Measurements from ENCODE around the gene AKNA. TPM values are rescaled to one million over a fixed set of nuclear protein-coding genes. Genes with fewer than 3 reads are reported as not detected.

AKNA gene
- total RNA-seq, 1 experiment from 2014 or later: 14.4 TPM

- H4K20me1 ChIP-seq (ENCODE audit: insufficient read depth): 0 out of 2 replicates have a peak, but pooled peaks cover 3% of the 10 kb centered on the region
- ChIA-PET POLR2A (ENCODE audit: unreplicated experiment) (no interaction called here), CTCF (no interaction called here)
- no peaks in the 10 kb centered on the region for H3K36me3 ChIP-seq (ENCODE audit: low read depth)
- BruUV-seq (replicated peaks): no TSS peak
- no peak for TF ChIP-seq CTCF (conservative IDR thresholded peaks at IDR 0.05)
- no peak for DNase-seq
- H3K4me3 ChIP-seq: no peak overlapping the region
- intact Hi-C loops (cut with micrococcal nuclease; ENCODE audit: unreplicated experiment): no loop called here
- H3K79me2 ChIP-seq (ENCODE audit: low read depth): no peaks in the 10 kb centered on the region
- H3K4me2 ChIP-seq: no peak overlapping the region
- H3K27ac ChIP-seq: no peak overlapping the region
- H3K27me3 ChIP-seq (ENCODE audit: insufficient read depth, low read depth): no peaks in the 10 kb centered on the region
- H3K9me2 ChIP-seq (ENCODE audit: insufficient read depth): no peaks in the 10 kb centered on the region
- no peaks in the 10 kb centered on the region for H3K9me3 ChIP-seq (ENCODE audit: insufficient read depth, low read depth)
- H3K4me1 ChIP-seq (replicated peaks; ENCODE audit: insufficient read depth): no peaks in the 10 kb centered on the region
- H3F3A ChIP-seq (ENCODE audit: insufficient read depth, low read depth): no peaks in the 10 kb centered on the region
- no peak overlapping the region for H2AFZ ChIP-seq
Observed at GRCh38 chr9:114423181-114423580, 35.4 kb upstream of the AKNA start.

GRCh38 chr9:114421147-114421546 lies 33.4 kb upstream of the AKNA start:
- no peaks in the 10 kb centered on the region for H3K79me2 ChIP-seq (ENCODE audit: low read depth)
- ChIA-PET POLR2A (ENCODE audit: unreplicated experiment) (no interaction called here), CTCF (no interaction called here)

GRCh38 chr9:114419796-114420195 lies 32.0 kb upstream of the AKNA start:
- Histone ChIP-seq H3K27ac (no peak overlapping the region), H3K9me2 (ENCODE audit: insufficient read depth) (no peaks in the 10 kb centered on the region), H3K79me2 (ENCODE audit: low read depth) (no peaks in the 10 kb centered on the region), H3K4me1 (replicated peaks; ENCODE audit: insufficient read depth) (no peaks in the 10 kb centered on the region), H3K4me3 (no peak overlapping the region), H3K9me3 (ENCODE audit: insufficient read depth, low read depth) (no peaks in the 10 kb centered on the region), H3K4me2 (no peak overlapping the region), H2AFZ (no peak overlapping the region), H3K36me3 (ENCODE audit: low read depth) (no peaks in the 10 kb centered on the region), H3K27me3 (ENCODE audit: insufficient read depth, low read depth) (no peaks in the 10 kb centered on the region), H3F3A (ENCODE audit: insufficient read depth, low read depth) (no peaks in the 10 kb centered on the region), H4K20me1 (ENCODE audit: insufficient read depth) (no peaks in the 10 kb centered on the region)
- TF ChIP-seq CTCF (conservative IDR thresholded peaks at IDR 0.05) (no peak), EZH2 (IDR thresholded peaks at IDR 0.05; ENCODE audit: low read depth) (no peak)
- no TSS peak for BruUV-seq (replicated peaks)
- intact Hi-C loops (cut with micrococcal nuclease; ENCODE audit: unreplicated experiment): no loop called here
- DNase-seq: no peak
- CTCF ChIA-PET: no interaction called here
- POLR2A ChIA-PET (ENCODE audit: unreplicated experiment): no interaction called here

More at GRCh38 chr9:114421147-114421546, 33.4 kb upstream of the AKNA start:
- TF ChIP-seq EZH2 (IDR thresholded peaks at IDR 0.05; ENCODE audit: low read depth) (no peak), CTCF (conservative IDR thresholded peaks at IDR 0.05) (no peak)
- H3K36me3 ChIP-seq (ENCODE audit: low read depth): no peaks in the 10 kb centered on the region
- no peaks in the 10 kb centered on the region for H3K27me3 ChIP-seq (ENCODE audit: insufficient read depth, low read depth)
- H3F3A ChIP-seq (ENCODE audit: insufficient read depth, low read depth): no peaks in the 10 kb centered on the region
- H3K4me3 ChIP-seq: no peak overlapping the region
- no peak overlapping the region for H3K27ac ChIP-seq
- no peak overlapping the region for H3K4me2 ChIP-seq
- no peaks in the 10 kb centered on the region for H3K4me1 ChIP-seq (replicated peaks; ENCODE audit: insufficient read depth)
- no peak overlapping the region for H2AFZ ChIP-seq
- no peaks in the 10 kb centered on the region for H3K9me3 ChIP-seq (ENCODE audit: insufficient read depth, low read depth)
- no peak for DNase-seq
- intact Hi-C loops (cut with micrococcal nuclease; ENCODE audit: unreplicated experiment): no loop called here
- no peaks in the 10 kb centered on the region for H3K9me2 ChIP-seq (ENCODE audit: insufficient read depth)
- H4K20me1 ChIP-seq (ENCODE audit: insufficient read depth): no peaks in the 10 kb centered on the region
- no TSS peak for BruUV-seq (replicated peaks)

All from PC-9 (cell line).